Caki2 (cell line): ENCODE data around the gene UHRF2. TPM values are rescaled to one million over a fixed set of nuclear protein-coding genes. Genes with fewer than 3 reads are reported as not detected.
"Not testable (repeated sequence)": the region's sequence is repeated elsewhere in the genome, so short reads cannot be mapped to it uniquely, and the experiment has no call there.

Experiments
- DNase-seq: peaks from one replicate; pipeline ENCODE4 v3.0.0-alpha.2; 2015; ENCODE audit warnings: low read depth
- in situ Hi-C: cut with HindIII; loops from 2 replicates; pipeline ENCODE4 v1.10.0; 2016; ENCODE audit warnings: low sequenced_read_pairs, low pct_unique_long_range_greater_than_20kb, mixed read lengths
- total RNA-seq: library from RNA; depleted of rRNA; stranded (reverse); fragments of >200 nt; shearing (Covaris generic); gene quantifications from 2 replicates; pipeline ENCODE4 v1.2.3, GENCODE V29; 2014; ENCODE audit warnings: low replicate concordance; rRNA removed

The UHRF2 gene
- total RNA-seq, 1 experiment from 2014 or later, result 4.8 TPM

DNA sequence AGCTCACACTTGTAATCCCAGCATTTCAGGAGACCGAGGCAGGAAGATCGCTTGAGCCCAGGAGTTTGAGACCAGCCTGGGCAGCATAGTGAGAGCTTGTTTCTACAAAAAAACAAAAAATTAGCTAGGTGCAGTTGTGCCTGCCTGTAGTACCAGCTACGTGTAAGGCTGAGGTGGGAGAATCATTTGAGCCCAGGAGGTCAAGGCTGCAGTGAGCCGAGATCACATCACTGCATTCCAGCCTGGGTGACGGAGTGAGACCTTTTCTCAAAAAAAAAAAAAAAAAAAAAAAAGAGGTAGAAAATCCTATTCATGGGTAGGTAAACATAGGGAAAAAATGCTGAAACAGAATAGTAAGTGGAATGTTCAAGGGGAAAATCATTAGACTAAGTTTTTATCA is 129.6 kb downstream of the UHRF2 start:
- not testable (repeated sequence) for DNase-seq

DNA sequence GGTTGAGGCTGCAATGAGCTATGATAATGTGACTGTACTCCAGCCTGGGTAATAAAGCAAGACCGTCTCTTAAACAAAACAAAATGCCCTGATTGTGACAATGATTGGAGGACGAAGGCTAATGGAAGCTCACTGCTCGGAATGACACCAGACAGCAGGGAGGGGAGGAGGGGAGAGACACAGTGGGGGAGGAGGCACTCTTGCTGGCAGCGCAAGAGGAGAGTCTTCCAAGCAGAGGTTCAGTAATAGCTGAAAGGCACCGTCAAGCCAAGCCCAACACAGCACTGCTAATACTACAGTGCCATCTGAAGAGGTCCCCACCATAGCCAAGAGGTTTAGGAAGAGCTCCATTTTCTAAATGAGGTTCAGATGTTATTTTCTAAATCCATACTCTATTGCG is 130.2 kb downstream of the UHRF2 start:
- in situ Hi-C loops, result no loop called here
- no peak for DNase-seq

More for the DNA sequence above, 129.6 kb downstream of the UHRF2 start:
- in situ Hi-C loops, result not testable (repeated sequence)

DNA sequence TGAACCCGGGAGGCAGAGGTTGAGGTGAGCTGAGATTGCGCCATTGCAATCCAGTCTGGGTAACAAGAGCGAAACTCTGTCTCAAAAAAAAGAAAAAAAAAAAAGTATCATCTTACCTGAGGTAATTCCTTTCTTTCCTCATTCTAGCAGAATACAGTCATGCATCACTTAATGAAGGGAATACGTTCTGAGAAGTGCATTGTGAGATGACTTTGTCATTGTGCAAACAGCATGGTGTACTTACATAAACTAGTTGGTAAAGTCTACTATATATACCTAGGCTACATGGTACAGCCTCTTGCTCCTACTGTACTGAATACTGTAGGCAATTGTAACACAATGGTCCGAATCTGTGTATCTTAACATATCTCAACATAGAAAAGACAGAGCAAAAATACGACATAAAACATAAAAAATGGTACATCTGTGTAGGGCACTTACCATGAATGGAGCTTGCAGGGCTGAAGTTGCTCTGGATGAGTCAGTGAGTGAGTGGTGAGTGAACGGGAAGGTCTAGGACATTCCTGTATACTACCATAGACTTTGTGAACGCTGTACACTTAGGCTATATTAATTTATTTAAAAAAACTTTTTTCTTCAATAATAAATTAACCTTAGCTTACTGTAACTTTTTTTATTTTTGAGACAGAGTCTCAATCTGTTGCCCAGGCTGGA is 132.2 kb downstream of the UHRF2 start:
- in situ Hi-C loops, result no loop called here
- peak; percentile 9 for DNase-seq

- in situ Hi-C loops, result no loop called here
- DNase-seq, result no peak
Measured at GRCh38 chr9:6549106-6549800, 136.3 kb downstream of the UHRF2 start.

DNA sequence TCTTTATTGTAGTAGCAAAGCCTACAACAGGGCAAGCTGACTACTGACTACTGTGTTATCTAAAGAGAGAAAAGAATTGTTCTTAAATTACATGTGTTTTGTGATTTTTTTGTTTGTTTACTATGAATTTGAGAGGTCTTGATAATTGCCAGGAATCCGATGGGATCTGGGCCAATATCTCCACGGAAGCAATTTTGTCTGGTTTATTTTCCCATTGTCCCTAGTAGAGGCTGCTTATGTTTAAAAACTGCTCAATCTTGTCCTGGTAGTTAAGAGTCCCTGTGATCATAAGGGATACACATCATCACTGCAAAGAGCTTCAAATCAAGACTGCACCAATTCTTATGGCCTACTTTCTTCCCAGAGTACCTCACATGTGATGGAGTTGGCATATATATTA is 138.1 kb downstream of the UHRF2 start:
- in situ Hi-C loops, result no loop called here
- DNase-seq, result no peak

DNA sequence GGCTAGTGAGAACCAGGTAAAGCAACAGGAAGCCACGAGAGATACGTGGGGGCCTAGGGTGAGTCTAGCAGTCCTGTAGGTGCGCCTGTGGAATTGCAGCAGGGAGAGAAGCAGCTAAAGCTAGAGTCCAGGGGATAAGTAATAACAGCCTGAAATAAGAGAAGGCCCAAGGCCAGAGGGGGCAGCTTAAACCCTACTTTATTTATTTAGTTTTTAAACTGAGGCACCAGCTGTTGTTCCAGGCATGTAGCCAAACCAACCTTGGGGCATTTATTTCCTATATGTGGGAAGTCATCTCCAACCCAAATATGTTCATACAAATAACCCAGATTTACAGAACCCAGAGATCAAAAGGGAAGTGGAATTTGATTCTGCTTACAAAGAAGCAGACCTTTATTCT is 139.0 kb downstream of the UHRF2 start:
- DNase-seq, result no peak
- in situ Hi-C loops, result no loop called here

DNA sequence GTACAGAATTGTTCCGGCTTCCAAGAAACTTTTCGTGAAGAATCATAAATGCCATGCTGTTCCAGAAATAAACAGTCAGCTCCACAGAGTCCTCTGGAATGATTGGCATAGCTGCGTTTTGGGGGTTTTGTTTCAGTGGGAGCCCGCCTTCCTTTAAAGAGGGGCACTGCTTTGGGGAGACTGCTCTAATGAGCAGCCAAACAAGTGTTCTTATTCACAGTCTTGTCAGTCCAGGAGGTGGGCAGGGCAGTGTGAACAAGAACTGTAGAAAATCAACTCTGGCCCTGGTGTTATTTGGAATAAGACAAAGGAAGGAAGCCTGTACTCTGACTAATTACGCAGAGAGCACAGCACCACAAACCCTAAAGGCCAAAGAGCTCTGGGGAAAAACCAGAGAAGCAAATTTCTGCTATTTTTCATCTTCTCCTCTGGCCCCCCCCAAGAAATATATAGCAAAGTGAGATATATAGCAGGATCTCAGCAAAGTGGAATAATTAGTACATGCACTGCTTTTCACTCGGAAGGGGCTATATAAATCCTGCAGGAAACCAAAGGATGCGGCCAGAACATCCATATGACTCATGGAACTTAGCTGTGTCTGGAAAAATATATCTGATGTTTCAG is 139.6 kb downstream of the UHRF2 start:
- no peak for DNase-seq
- in situ Hi-C loops, result no loop called here

DNA sequence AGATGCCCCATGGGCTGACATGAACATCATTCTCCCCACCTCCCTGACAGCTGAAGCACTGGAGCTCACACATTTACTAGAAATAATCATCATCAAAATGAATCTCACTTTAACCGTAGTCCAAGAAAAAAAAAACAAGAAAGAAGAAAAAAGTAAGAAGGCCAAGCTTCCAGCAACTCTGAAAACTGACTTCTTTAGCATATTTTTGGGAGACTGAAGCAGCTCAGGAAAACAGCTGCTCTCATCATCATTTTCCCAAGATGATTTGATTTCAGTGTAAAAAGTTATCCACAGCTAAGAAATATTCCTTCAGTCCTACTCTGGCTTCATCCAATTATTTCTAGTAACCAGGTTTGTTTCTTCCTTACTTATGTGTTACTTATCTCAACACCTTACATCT is 140.9 kb downstream of the UHRF2 start:
- in situ Hi-C loops, result no loop called here
- DNase-seq, result no peak

Other genes with a start within 250 kb of the UHRF2 start
- gene IL33, start 197.4 kb upstream of the UHRF2 start, total RNA-seq, result not detected in 2 replicates
- gene TPD52L3, start 84.8 kb upstream of the UHRF2 start, total RNA-seq, result not detected in 2 replicates
- gene GLDC, start 232.5 kb downstream of the UHRF2 start, total RNA-seq, result 14.3 and 21.2 TPM in 2 replicates